OCI-LY7 (cell line): ENCODE results near the gene NES. TPM values are rescaled to one million over a fixed set of nuclear protein-coding genes. Genes with fewer than 3 reads are reported as not detected.

Experiments used
- BruUV-seq: library from RNA; stranded (reverse); fragments of 400-500 nt; replicated peaks from 2 replicates; lab custom pipeline; 2021; lab: Mats Ljungman, UMichigan
- CTCF ChIA-PET: fragments of 300-600 bp; sonication (Branson Sonifier 250); formaldehyde crosslinking; loops from one replicate; lab custom pipeline; 2022; ENCODE audit warnings: antibody characterized with exemption; ENCODE audit not compliant: unreplicated experiment; lab: Charles Lee
- POLR2A ChIA-PET: fragments of 300-600 bp; sonication (Branson Sonifier 250); formaldehyde crosslinking; loops from one replicate; lab custom pipeline; 2022; ENCODE audit warnings: antibody characterized with exemption; lab: Charles Lee
- DNase-seq: peaks from one replicate; pipeline ENCODE4 v3.0.0-alpha.2; 2015; ENCODE audit warnings: low spot score
- H2AFZ ChIP-seq: fragments of 200-600 bp; sonication (generic), shearing (Covaris generic); 2 replicates; pipeline ENCODE4 v1.6.1; 2014; ENCODE audit warnings: mild to moderate bottlenecking, antibody characterized with exemption, low read length, moderate library complexity
- H3K27ac ChIP-seq: fragments of 200-600 bp; sonication (generic); 2 replicates; pipeline ENCODE4 v1.5.1; 2014; ENCODE audit warnings: mixed run types, low read depth, mild to moderate bottlenecking, moderate library complexity, low read length, inconsistent platforms; ENCODE audit not compliant: poor library complexity, severe bottlenecking
- H3K36me3 ChIP-seq: fragments of 200-600 bp; sonication (generic); 2 replicates; pipeline ENCODE4 v1.6.1; 2014; ENCODE audit warnings: mild to moderate bottlenecking, antibody characterized with exemption, low read length, moderate library complexity, mixed read lengths; ENCODE audit not compliant: insufficient read depth
- H3K4me1 ChIP-seq: fragments of 200-600 bp; sonication (generic); 2 replicates; pipeline ENCODE4 v1.5.1; 2014; ENCODE audit warnings: mild to moderate bottlenecking, low read length; ENCODE audit not compliant: insufficient read depth, poor library complexity, severe bottlenecking
- H3K4me2 ChIP-seq: fragments of 200-600 bp; sonication (generic); 2 replicates; pipeline ENCODE4 v1.6.1; 2014; ENCODE audit warnings: mild to moderate bottlenecking, low read length
- H3K4me3 ChIP-seq: fragments of 200-600 bp; sonication (generic); 2 replicates; pipeline ENCODE4 v1.5.1; 2014; ENCODE audit warnings: mild to moderate bottlenecking, low read depth, low read length; ENCODE audit not compliant: poor library complexity, severe bottlenecking
- H3K79me2 ChIP-seq: fragments of 200-600 bp; sonication (generic); 2 replicates; pipeline ENCODE4 v1.6.1; 2016; ENCODE audit warnings: low read depth, mild to moderate bottlenecking, low read length, moderate library complexity, mixed read lengths; ENCODE audit not compliant: insufficient read depth
- H3K9me2 ChIP-seq: fragments of 200-600 bp; sonication (generic); 2 replicates; pipeline ENCODE4 v1.6.1; 2016; ENCODE audit warnings: mild to moderate bottlenecking, low read length, mixed read lengths; ENCODE audit not compliant: insufficient read depth
- H3K9me3 ChIP-seq: fragments of 200-600 bp; sonication (generic); 2 replicates; pipeline ENCODE4 v1.6.1; 2014; ENCODE audit warnings: mild to moderate bottlenecking, mixed run types, low read length, mixed read lengths
- H4K20me1 ChIP-seq: fragments of 200-600 bp; sonication (generic); 2 replicates; pipeline ENCODE4 v1.6.1; 2014; ENCODE audit warnings: mild to moderate bottlenecking, antibody characterized with exemption, low read length, moderate library complexity, mixed read lengths; ENCODE audit not compliant: insufficient read depth
- CTCF ChIP-seq: fragments of 200-600 bp; sonication (generic); conservative IDR thresholded peaks from 2 replicates; pipeline ENCODE4 v1.5.1; 2014; ENCODE audit warnings: mild to moderate bottlenecking, antibody characterized with exemption, low read length, moderate library complexity, mixed read lengths
- EZH2phosphoT487 ChIP-seq: fragments of 200-600 bp; sonication (generic); IDR thresholded peaks from 2 replicates; pipeline ENCODE4 v1.6.1; 2018; ENCODE audit warnings: low read depth, borderline replicate concordance, mild to moderate bottlenecking, mixed run types, antibody characterized with exemption, low read length, moderate library complexity, mixed read lengths
- intact Hi-C: fragments of 100-400 bp; cut with micrococcal nuclease; formaldehyde crosslinking; loops from one replicate; pipeline ENCODE4 v1.10.0; 2022; ENCODE audit not compliant: unreplicated experiment
- total RNA-seq, 2 experiments: library from RNA; depleted of rRNA in 1 of 2; stranded (reverse); fragments of >200 nt in 1 of 2; shearing (Covaris generic) in 1 of 2; gene quantifications; 2 replicates each; pipeline ENCODE4 v1.2.3, GENCODE V29; 2014 to 2022

NES gene
- total RNA-seq, 2 experiments from 2014 or later, result not detected

- H3K36me3 ChIP-seq, result no peaks in the 10 kb centered on the region
- no peak overlapping the region for H3K27ac ChIP-seq
- no peak overlapping the region for H3K4me2 ChIP-seq
- peaks cover 8% of the 10 kb centered on the region for H3K4me1 ChIP-seq
- intact Hi-C loops, result no loop called here
- H3K4me3 ChIP-seq, result no peak overlapping the region
- no peaks in the 10 kb centered on the region for H3K9me2 ChIP-seq
- no TSS peak for BruUV-seq
- TF ChIP-seq EZH2phosphoT487 (no peak), CTCF (no peak)
- ChIA-PET CTCF (interaction anchor here (0.6 kb wide), 1 partner anchor 9 kb away, joined by 4 read pairs; no protein-coding TSS in a partner anchor), POLR2A (no interaction called here)
- no peak for DNase-seq
- no peaks in the 10 kb centered on the region for H3K79me2 ChIP-seq
- H2AFZ ChIP-seq, result no peak overlapping the region
- H3K9me3 ChIP-seq, result no peaks in the 10 kb centered on the region
- no peaks in the 10 kb centered on the region; the same call in 1 of the 2 replicates for H4K20me1 ChIP-seq
These were observed 7.4 kb downstream of the NES start for GRCh38 chr1:156669794-156670193.

- BruUV-seq, result no TSS peak
- Histone ChIP-seq H3K36me3 (no peaks in the 10 kb centered on the region), H2AFZ (no peak overlapping the region), H3K4me2 (no peak overlapping the region), H4K20me1 (peaks cover 4% of the 10 kb centered on the region; the same call in 1 of the 2 replicates), H3K27ac (no peak overlapping the region), H3K9me2 (no peaks in the 10 kb centered on the region), H3K4me3 (no peak overlapping the region), H3K9me3 (no peaks in the 10 kb centered on the region), H3K4me1 (peaks cover 15% of the 10 kb centered on the region), H3K79me2 (no peaks in the 10 kb centered on the region)
- intact Hi-C loops, result no loop called here
- no peak for DNase-seq
- no peak for TF ChIP-seq EZH2phosphoT487
- TF ChIP-seq CTCF, result no peak
- ChIA-PET POLR2A (no interaction called here), CTCF (no interaction called here)
These were observed 8.2 kb downstream of the NES start for GRCh38 chr1:156668801-156669637.
